Measurements from ENCODE around the gene SMAD2. TPM values are rescaled to one million over a fixed set of nuclear protein-coding genes. Genes with fewer than 3 reads are reported as not detected.

SMAD2 gene
- total RNA-seq, 2 experiments from 2014 or later, result 40.4 to 81.1 TPM

GRCh38 chr18:47809420-47809819, 121.0 kb downstream of the SMAD2 start:
- no TSS peak for BruUV-seq (replicated peaks)
- TF ChIP-seq EZH2phosphoT487 (IDR thresholded peaks at IDR 0.05; ENCODE audit: borderline replicate concordance, low read depth, low read length) (no peak), CTCF (conservative IDR thresholded peaks at IDR 0.05; ENCODE audit: low read length) (no peak)
- Histone ChIP-seq H3K79me2 (ENCODE audit: insufficient read depth, low read depth, low read length) (no peaks in the 10 kb centered on the region), H3K36me3 (ENCODE audit: insufficient read depth, low read length) (no peaks in the 10 kb centered on the region), H3K9me3 (ENCODE audit: low read length) (no peaks in the 10 kb centered on the region), H2AFZ (ENCODE audit: low read length) (no peak overlapping the region), H4K20me1 (ENCODE audit: insufficient read depth, low read length) (no peaks in the 10 kb centered on the region), H3K9me2 (ENCODE audit: insufficient read depth, low read length) (no peaks in the 10 kb centered on the region), H3K4me2 (ENCODE audit: low read length) (no peak overlapping the region), H3K27ac (ENCODE audit: low read depth, low read length, poor library complexity, severe bottlenecking) (no peak overlapping the region), H3K4me1 (ENCODE audit: insufficient read depth, low read length, poor library complexity, severe bottlenecking) (no peaks in the 10 kb centered on the region), H3K4me3 (ENCODE audit: low read depth, low read length, poor library complexity, severe bottlenecking) (no peak overlapping the region)
- POLR2A ChIA-PET, result no interaction called here
- intact Hi-C loops (cut with micrococcal nuclease; ENCODE audit: unreplicated experiment), result no loop called here
- CTCF ChIA-PET (ENCODE audit: unreplicated experiment), result no interaction called here
- no peak for DNase-seq (ENCODE audit: low spot score)

- Histone ChIP-seq H3K9me2 (ENCODE audit: insufficient read depth, low read length) (no peaks in the 10 kb centered on the region), H3K79me2 (ENCODE audit: insufficient read depth, low read depth, low read length) (no peaks in the 10 kb centered on the region), H3K27ac (ENCODE audit: low read depth, low read length, poor library complexity, severe bottlenecking) (no peak overlapping the region), H3K4me3 (ENCODE audit: low read depth, low read length, poor library complexity, severe bottlenecking) (no peak overlapping the region), H3K36me3 (ENCODE audit: insufficient read depth, low read length) (no peaks in the 10 kb centered on the region), H3K9me3 (ENCODE audit: low read length) (no peaks in the 10 kb centered on the region), H3K4me1 (ENCODE audit: insufficient read depth, low read length, poor library complexity, severe bottlenecking) (no peaks in the 10 kb centered on the region), H3K4me2 (ENCODE audit: low read length) (no peak overlapping the region), H4K20me1 (ENCODE audit: insufficient read depth, low read length) (no peaks in the 10 kb centered on the region), H2AFZ (ENCODE audit: low read length) (no peak overlapping the region)
- ChIA-PET CTCF (ENCODE audit: unreplicated experiment) (no interaction called here), POLR2A (no interaction called here)
- DNase-seq (ENCODE audit: low spot score), result no peak
- no peak for TF ChIP-seq EZH2phosphoT487 (IDR thresholded peaks at IDR 0.05; ENCODE audit: borderline replicate concordance, low read depth, low read length)
- TF ChIP-seq CTCF (conservative IDR thresholded peaks at IDR 0.05; ENCODE audit: low read length), result no peak
- intact Hi-C loops (cut with micrococcal nuclease; ENCODE audit: unreplicated experiment), result no loop called here
- no TSS peak for BruUV-seq (replicated peaks)
These were observed 127.7 kb downstream of the SMAD2 start for GRCh38 chr18:47802802-47803201.

GRCh38 chr18:47801817-47802216, 128.6 kb downstream of the SMAD2 start:
- Histone ChIP-seq H3K4me2 (ENCODE audit: low read length) (no peak overlapping the region), H3K9me3 (ENCODE audit: low read length) (no peaks in the 10 kb centered on the region), H3K9me2 (ENCODE audit: insufficient read depth, low read length) (no peaks in the 10 kb centered on the region), H3K79me2 (ENCODE audit: insufficient read depth, low read depth, low read length) (no peaks in the 10 kb centered on the region), H3K4me1 (ENCODE audit: insufficient read depth, low read length, poor library complexity, severe bottlenecking) (no peaks in the 10 kb centered on the region), H2AFZ (ENCODE audit: low read length) (no peak overlapping the region), H3K27ac (ENCODE audit: low read depth, low read length, poor library complexity, severe bottlenecking) (no peak overlapping the region), H4K20me1 (ENCODE audit: insufficient read depth, low read length) (no peaks in the 10 kb centered on the region), H3K36me3 (ENCODE audit: insufficient read depth, low read length) (no peaks in the 10 kb centered on the region), H3K4me3 (ENCODE audit: low read depth, low read length, poor library complexity, severe bottlenecking) (no peak overlapping the region)
- no peak for DNase-seq (ENCODE audit: low spot score)
- intact Hi-C loops (cut with micrococcal nuclease; ENCODE audit: unreplicated experiment), result no loop called here
- CTCF ChIA-PET (ENCODE audit: unreplicated experiment), result no interaction called here
- TF ChIP-seq EZH2phosphoT487 (IDR thresholded peaks at IDR 0.05; ENCODE audit: borderline replicate concordance, low read depth, low read length) (no peak), CTCF (conservative IDR thresholded peaks at IDR 0.05; ENCODE audit: low read length) (no peak)
- BruUV-seq (replicated peaks), result no TSS peak
- POLR2A ChIA-PET, result no interaction called here
